Ammon's horn (tissue), 1 donor: Measurements from ENCODE around the gene APOA1.

ENCODE experiments used
- DNase-seq: peaks from one replicate; pipeline ENCODE4 v3.0.0-alpha.2; 2016; ENCODE audit warnings: low spot score

Gene APOA1

DNA sequence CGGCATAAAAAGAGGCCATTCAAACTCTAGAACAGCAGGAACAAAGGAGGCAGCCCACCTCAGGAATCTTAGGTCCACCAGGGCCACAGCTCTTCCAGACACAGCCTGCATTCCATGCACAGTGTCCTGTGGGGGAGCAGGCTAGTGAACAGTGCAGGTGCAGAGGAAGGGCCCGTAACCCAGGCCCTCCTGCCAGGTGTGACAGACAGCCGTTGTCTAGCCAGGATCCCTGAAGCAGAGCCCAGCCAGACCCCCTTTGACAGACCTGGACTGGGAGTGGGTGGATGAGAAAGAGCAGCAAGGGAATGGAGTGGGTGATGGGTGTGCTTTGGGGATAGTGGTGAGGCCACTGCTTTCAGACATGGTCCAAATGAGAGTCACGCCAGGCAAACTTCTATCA is 48.4 kb downstream of the APOA1 start:
- no peak for DNase-seq

DNA sequence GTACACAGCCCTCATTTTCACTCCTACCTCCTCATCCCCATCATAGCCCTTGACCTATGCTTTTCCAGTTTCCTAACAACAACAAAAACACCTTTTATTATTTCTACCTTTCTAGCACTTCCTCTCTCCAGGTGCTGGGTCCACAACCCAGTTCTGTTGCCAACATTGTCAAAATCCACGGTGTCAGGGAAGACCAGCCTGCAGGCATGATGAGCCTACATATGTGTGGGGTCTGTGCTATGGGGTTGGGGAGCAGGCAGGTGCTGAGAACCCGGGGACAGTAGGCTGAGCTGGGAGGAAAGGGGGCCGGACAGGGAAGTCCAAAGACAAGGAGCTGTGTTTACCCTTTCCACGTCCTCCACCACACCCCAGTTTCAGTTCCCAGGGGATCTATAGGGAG is 48.9 kb downstream of the APOA1 start:
- no peak for DNase-seq

DNA sequence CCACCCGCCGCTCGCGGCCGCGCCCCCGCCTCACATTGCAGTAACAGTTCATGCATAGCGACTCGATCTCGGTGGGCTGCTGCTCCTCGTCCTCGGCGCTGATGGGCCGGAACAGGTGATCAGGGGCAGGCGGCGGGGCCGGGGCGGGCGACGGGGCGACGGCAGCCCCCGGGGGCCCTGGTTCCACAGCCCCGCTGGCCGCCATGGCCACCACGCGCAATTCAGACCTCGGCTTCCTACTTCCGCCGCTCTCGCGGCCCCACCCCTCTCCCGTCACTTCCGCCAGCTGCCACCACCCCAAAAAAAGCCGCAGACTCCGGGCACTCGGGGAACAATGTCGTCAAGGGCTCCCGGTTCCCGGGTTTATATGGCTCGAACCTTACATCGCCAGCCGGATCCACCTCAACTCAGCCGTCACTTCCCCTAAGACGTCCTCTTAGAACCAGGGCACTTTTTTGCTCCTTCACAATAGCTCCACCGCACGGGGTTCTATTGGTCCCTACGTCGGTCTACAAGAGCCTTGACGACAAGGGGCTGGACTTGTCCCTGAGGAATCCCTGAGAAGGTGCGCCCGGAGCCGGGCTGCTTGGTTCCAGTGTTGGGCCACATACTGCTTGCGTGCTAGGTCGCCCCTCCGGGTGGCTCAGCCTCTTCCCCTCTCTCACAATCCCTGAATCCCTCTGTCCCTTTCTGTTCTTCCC is 49.5 kb downstream of the APOA1 start, which contains the start of gene ZPR1:
Gene ZPR1 (minus strand): TSS at position 238 of the 701 bp plus-strand sequence. CDS start 33 bp downstream, at position 205.
- DNase-seq = peak; percentile 87

DNA sequence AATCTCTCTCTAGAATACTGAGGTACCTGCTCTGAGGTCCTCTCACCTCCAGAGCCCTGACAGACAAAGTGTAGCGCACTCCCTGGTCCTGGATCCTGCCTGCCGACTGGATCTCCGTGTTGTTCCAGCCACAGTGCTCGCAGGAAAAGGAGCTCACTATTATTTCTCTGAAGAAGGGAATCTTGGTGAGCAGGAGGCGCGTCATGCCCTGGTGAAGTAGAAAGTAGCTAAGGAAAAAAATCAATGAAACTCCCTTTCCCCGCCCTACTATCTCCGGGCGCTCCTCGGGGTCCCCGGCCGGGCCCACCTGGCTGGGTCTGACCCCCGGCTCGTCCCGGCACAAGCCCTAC is 50.0 kb downstream of the APOA1 start:
- DNase-seq = no peak

DNA sequence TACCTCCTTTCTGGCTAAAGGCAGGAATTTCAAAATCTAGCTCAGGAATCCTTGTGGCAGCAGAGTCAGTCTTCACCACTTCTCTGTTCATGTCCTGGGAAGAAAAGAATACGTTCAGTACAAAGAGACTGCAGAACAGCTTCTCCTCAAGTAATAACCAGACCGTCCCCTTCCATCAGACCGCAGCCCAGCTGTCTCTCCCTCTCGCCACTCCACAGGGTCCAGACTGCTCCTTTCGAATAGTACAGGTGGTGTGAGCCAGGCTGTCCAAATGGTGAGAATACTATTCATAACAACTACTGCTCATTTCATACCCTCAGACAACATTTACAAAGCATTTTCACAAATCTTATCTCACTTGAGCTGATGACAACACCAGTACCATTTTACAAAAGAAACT is 50.5 kb downstream of the APOA1 start:
- no peak for DNase-seq

DNA sequence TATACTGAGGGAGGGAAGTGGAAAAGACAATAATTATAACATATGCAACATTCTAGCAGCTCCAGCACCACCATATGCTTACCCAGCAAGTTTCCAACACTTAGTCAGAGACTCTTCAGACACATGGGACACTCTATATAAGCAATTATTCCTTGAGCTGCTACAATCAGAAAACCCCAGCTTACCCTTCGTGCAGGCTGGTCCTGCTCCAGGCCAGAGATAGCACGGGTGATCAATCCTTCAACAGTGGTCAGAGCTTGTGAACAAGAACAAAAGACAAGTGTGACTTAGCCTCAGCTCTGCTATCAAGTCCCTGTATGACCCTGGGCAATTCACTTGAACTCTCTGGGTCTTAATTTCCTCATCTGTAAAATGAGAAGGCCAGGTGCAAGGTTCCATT is 51.1 kb downstream of the APOA1 start:
- no peak for DNase-seq
